CD14-positive monocyte (primary cell): ENCODE results near the gene FKBP2. TPM values are rescaled to one million over a fixed set of nuclear protein-coding genes. Genes with fewer than 3 reads are reported as not detected.

Experiments
- DNase-seq, 3 donors: peaks; one replicate each; pipeline ENCODE4 v3.0.0-alpha.2; 2011 to 2022
- H2AFZ ChIP-seq: 2 replicates; pipeline ENCODE4 v1.6.0; 2012; ENCODE audit warnings: mild to moderate bottlenecking, low read depth, low read length, inconsistent platforms; ENCODE audit not compliant: insufficient read depth, poor library complexity, severe bottlenecking
- H3K27ac ChIP-seq, 2 donors: 1 replicate in 1 of 2; 2 replicates in 1 of 2; pipeline ENCODE4 v1.5.1; 2012 to 2013; ENCODE audit warnings: low read length in 2 of 2, control low read depth in 1 of 2, inconsistent platforms in 1 of 2, low read depth in 1 of 2, mild to moderate bottlenecking in 1 of 2
- H3K27me3 ChIP-seq, 2 donors: one replicate each; pipeline versions ENCODE4 v1.6.0 to v1.6.1; 2011 to 2013; ENCODE audit warnings: low read length in 2 of 2; ENCODE audit not compliant: control insufficient read depth in 2 of 2, insufficient read depth in 2 of 2
- H3K36me3 ChIP-seq, 2 donors: replicated peaks in 1 of 2; 1 replicate in 1 of 2; 2 replicates in 1 of 2; pipeline versions ENCODE4 v1.5.1 to v1.6.1; 2012 to 2013; ENCODE audit warnings: low read length in 2 of 2, control low read depth in 1 of 2, inconsistent platforms in 1 of 2, mild to moderate bottlenecking in 1 of 2; ENCODE audit not compliant: insufficient read depth in 2 of 2, control insufficient read depth in 1 of 2
- H3K4me1 ChIP-seq, 2 donors: 1 replicate in 1 of 2; 2 replicates in 1 of 2; pipeline versions ENCODE4 v1.5.1 to v1.6.1; 2012 to 2013; ENCODE audit warnings: low read length in 2 of 2, control low read depth in 1 of 2, inconsistent platforms in 1 of 2, mild to moderate bottlenecking in 1 of 2, moderate library complexity in 1 of 2; ENCODE audit not compliant: insufficient read depth in 2 of 2, control insufficient read depth in 1 of 2
- H3K4me2 ChIP-seq: replicated peaks from 2 replicates; pipeline ENCODE3; 2012; ENCODE audit warnings: low read length, moderate library complexity, mild to moderate bottlenecking; ENCODE audit not compliant: poor library complexity, severe bottlenecking; ENCODE audit errors: extremely low read depth
- H3K4me3 ChIP-seq, 3 experiments: fragments of 200-600 bp in 1 of 3; sonication (generic) in 1 of 3; replicated peaks in 1 of 3; 1 replicate in 2 of 3; 2 replicates in 1 of 3; pipeline ENCODE4 v1.5.1; 2011 to 2013; ENCODE audit warnings: low read length in 3 of 3, mild to moderate bottlenecking in 3 of 3, control low read depth in 2 of 3, low read depth in 2 of 3, inconsistent platforms in 1 of 3, moderate library complexity in 1 of 3
- H3K79me2 ChIP-seq: 2 replicates; pipeline ENCODE4 v1.6.0; 2012; ENCODE audit warnings: mild to moderate bottlenecking, control low read depth, inconsistent platforms, low read length, moderate library complexity; ENCODE audit not compliant: insufficient read depth
- H3K9ac ChIP-seq: 2 replicates; pipeline ENCODE4 v1.6.0; 2017; ENCODE audit warnings: low read length, mild to moderate bottlenecking; ENCODE audit not compliant: insufficient read depth, poor library complexity, severe bottlenecking
- H3K9me3 ChIP-seq, 2 donors: replicated peaks in 1 of 2; 1 replicate in 1 of 2; 2 replicates in 1 of 2; pipeline versions ENCODE4 v1.5.1 to v1.6.1; 2012 to 2013; ENCODE audit warnings: low read length in 2 of 2, control low read depth in 1 of 2; ENCODE audit not compliant: control insufficient read depth in 1 of 2, insufficient read depth in 1 of 2
- H4K20me1 ChIP-seq: 2 replicates; pipeline ENCODE4 v1.6.0; 2012; ENCODE audit warnings: mild to moderate bottlenecking, low read length, control low read depth, moderate library complexity; ENCODE audit not compliant: insufficient read depth
- H3K27ac Mint-ChIP-seq, 7 donors: one replicate each; pipeline ENCODE4 v1.8.0; 2020; ENCODE audit warnings: mild to moderate bottlenecking in 7 of 7, mixed read lengths in 7 of 7, moderate library complexity in 6 of 7, inconsistent platforms in 2 of 7
- H3K27me3 Mint-ChIP-seq, 3 donors: one replicate each; pipeline ENCODE4 v1.8.0; 2021 to 2022; ENCODE audit warnings: low read depth in 3 of 3, mild to moderate bottlenecking in 3 of 3, mixed read lengths in 3 of 3, moderate library complexity in 3 of 3, inconsistent platforms in 1 of 3
- H3K36me3 Mint-ChIP-seq, 2 donors: one replicate each; pipeline ENCODE4 v1.8.0; 2020; ENCODE audit warnings: mixed read lengths in 2 of 2, inconsistent platforms in 1 of 2, mild to moderate bottlenecking in 1 of 2
- H3K4me1 Mint-ChIP-seq: one replicate; pipeline ENCODE4 v1.8.0; 2020; ENCODE audit warnings: mild to moderate bottlenecking, mixed read lengths
- H3K4me3 Mint-ChIP-seq, 2 donors: one replicate each; pipeline ENCODE4 v1.8.0; 2020; ENCODE audit warnings: mild to moderate bottlenecking in 2 of 2, mixed read lengths in 2 of 2, moderate library complexity in 1 of 2
- H3K9me3 Mint-ChIP-seq, 7 donors: one replicate each; pipeline ENCODE4 v1.8.0; 2020 to 2022; ENCODE audit warnings: mixed read lengths in 7 of 7, mild to moderate bottlenecking in 6 of 7, moderate library complexity in 6 of 7, inconsistent platforms in 2 of 7
- CTCF ChIP-seq: fragments of 200-600 bp; IDR thresholded peaks from one replicate; pipeline ENCODE4 v1.8.0; 2022; ENCODE audit warnings: antibody characterized with exemption, mild to moderate bottlenecking
- WGBS: methylation state at CpG from one replicate; pipeline ENCODE4 v1.1.5; 2013; ENCODE audit warnings: missing lambda C conversion rate; ENCODE audit not compliant: insufficient coverage; 5-methylcytosine and 5-hydroxymethylcytosine counted together
- intact Hi-C, 2 donors: fragments of 100-400 bp; cut with micrococcal nuclease; formaldehyde crosslinking; loops; one replicate each; pipeline versions ENCODE4 v1.15.0 to v1.15.1; 2023
- polyA plus RNA-seq, 3 donors: library from polyadenylated mRNA; depleted of rRNA in 1 of 3; unstranded in 2 of 3; stranded (reverse) in 1 of 3; fragments of 300-500 nt in 2 of 3; fragments of >200 nt in 1 of 3; fragmentation: Illumina TruSeq in 2 of 3; gene quantifications; 1 replicate in 2 of 3; 2 replicates in 1 of 3; pipeline ENCODE4 v1.2.3, GENCODE V29; 2012 to 2021

FKBP2 gene
- polyA plus RNA-seq, 3 donors = 38.9 to 80.7 (median 71.1) TPM

- under 1% methylated on average over 75 of the region's 75 CpGs for WGBS
- peak within 1 kb of the TSS; percentile 75 to 87 (median 83) for H3K4me3 ChIP-seq
These were observed 10.3 kb downstream of the FKBP2 start, which contains the start of gene PLCB3 for GRCh38 chr11:64251016-64251752. Gene PLCB3, plus strand, starts transcription at chr11:64251530. Its CDS starts 120 bp downstream, at chr11:64251650.

GRCh38 chr11:64251753-64252002 lies 10.8 kb downstream of the FKBP2 start:
- Mint-ChIP-seq H3K9me3 (no peaks in the 10 kb centered on the region), H3K36me3 (peaks cover 18 to 27% of the 10 kb centered on the region in 2 donors), H3K4me1 (peaks cover 38% of the 10 kb centered on the region), H3K4me3 (peak overlapping the region; percentile 89 to 96), H3K27me3 (peaks cover 3 to 10% (median 8%) of the 10 kb centered on the region in 3 donors), H3K27ac (peak overlapping the region; percentile 69 to 90 (median 80))
- H3K9ac ChIP-seq = peak overlapping the region; percentile 69
- peak overlapping the region; percentile 72 for H2AFZ ChIP-seq
- peak overlapping the region in 1 of 2 donors; percentile 74 for H3K27ac ChIP-seq
- intact Hi-C loops = loop anchor here (2.0 to 5.0 kb wide), 3 partner anchors 17 to 49 kb away; partner anchors contain the start of genes CATSPERZ (in 1 of the 2) and GPR137 (in 1 of the 2)
- H3K4me2 ChIP-seq = peak overlapping the region; percentile 98
- no peaks in the 10 kb centered on the region for H3K27me3 ChIP-seq
- TF ChIP-seq CTCF = no peak
- H3K79me2 ChIP-seq = peaks cover 18% of the 10 kb centered on the region
- H4K20me1 ChIP-seq = peaks cover 28% of the 10 kb centered on the region
- H3K4me1 ChIP-seq = peaks cover 36 to 53% of the 10 kb centered on the region in 2 donors
- peak overlapping the region; percentile 75 to 87 (median 83) for H3K4me3 ChIP-seq
- peaks cover 21 to 26% of the 10 kb centered on the region in 2 donors for H3K36me3 ChIP-seq
- no peaks in the 10 kb centered on the region for H3K9me3 ChIP-seq
- under 1% methylated on average over 18 of the region's 18 CpGs for WGBS
- no peak for DNase-seq

More at GRCh38 chr11:64251016-64251752, 10.3 kb downstream of the FKBP2 start, which contains the start of gene PLCB3:
- Histone ChIP-seq H3K36me3 (peaks cover 16 to 21% of the 10 kb centered on the region in 2 donors), H3K79me2 (peaks cover 19% of the 10 kb centered on the region), H2AFZ (peak within 1 kb of the TSS; percentile 79), H3K9ac (peak within 1 kb of the TSS; percentile 69), H4K20me1 (peaks cover 28% of the 10 kb centered on the region), H3K27me3 (no peaks in the 10 kb centered on the region), H3K4me1 (peaks cover 38 to 55% of the 10 kb centered on the region in 2 donors), H3K4me2 (peak within 1 kb of the TSS; percentile 98), H3K9me3 (no peaks in the 10 kb centered on the region), H3K27ac (peak within 1 kb of the TSS in 1 of 2 donors; percentile 74)
- no peaks in the 10 kb centered on the region for H3K9me3 Mint-ChIP-seq
- H3K4me3 Mint-ChIP-seq = peak within 1 kb of the TSS; percentile 89 to 96
- peaks cover 38% of the 10 kb centered on the region for H3K4me1 Mint-ChIP-seq
- peak; percentile 22 to 64 (median 61) for DNase-seq
- peaks cover 3 to 10% (median 8%) of the 10 kb centered on the region in 3 donors for H3K27me3 Mint-ChIP-seq
- peak within 1 kb of the TSS; percentile 73 to 90 (median 80) for H3K27ac Mint-ChIP-seq
- intact Hi-C loops = loop anchor here in 1 of 2 donors (2.0 to 5.0 kb wide), 2 partner anchors 36 to 50 kb away; partner anchors contain the start of genes CATSPERZ and GPR137
- TF ChIP-seq CTCF = peak; percentile 83
- H3K36me3 Mint-ChIP-seq = peaks cover 13 to 22% of the 10 kb centered on the region in 2 donors
